GM12801 (cell line): ENCODE measurements around the gene CC2D2B.

Experiments
- TF ChIP-seq, protein P1 (sequence below): IDR thresholded peaks from one replicate; pipeline ENCODE4 v1.5.1; 2011; ENCODE audit warnings: control low read depth; ENCODE audit not compliant: insufficient read length; ENCODE audit errors: extremely low read depth

CC2D2B gene

GRCh38 chr10:96056787-96057186, 149.0 kb downstream of the CC2D2B start:
- TF ChIP-seq, protein P1, sequence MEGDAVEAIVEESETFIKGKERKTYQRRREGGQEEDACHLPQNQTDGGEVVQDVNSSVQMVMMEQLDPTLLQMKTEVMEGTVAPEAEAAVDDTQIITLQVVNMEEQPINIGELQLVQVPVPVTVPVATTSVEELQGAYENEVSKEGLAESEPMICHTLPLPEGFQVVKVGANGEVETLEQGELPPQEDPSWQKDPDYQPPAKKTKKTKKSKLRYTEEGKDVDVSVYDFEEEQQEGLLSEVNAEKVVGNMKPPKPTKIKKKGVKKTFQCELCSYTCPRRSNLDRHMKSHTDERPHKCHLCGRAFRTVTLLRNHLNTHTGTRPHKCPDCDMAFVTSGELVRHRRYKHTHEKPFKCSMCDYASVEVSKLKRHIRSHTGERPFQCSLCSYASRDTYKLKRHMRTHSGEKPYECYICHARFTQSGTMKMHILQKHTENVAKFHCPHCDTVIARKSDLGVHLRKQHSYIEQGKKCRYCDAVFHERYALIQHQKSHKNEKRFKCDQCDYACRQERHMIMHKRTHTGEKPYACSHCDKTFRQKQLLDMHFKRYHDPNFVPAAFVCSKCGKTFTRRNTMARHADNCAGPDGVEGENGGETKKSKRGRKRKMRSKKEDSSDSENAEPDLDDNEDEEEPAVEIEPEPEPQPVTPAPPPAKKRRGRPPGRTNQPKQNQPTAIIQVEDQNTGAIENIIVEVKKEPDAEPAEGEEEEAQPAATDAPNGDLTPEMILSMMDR = no peak

DNA sequence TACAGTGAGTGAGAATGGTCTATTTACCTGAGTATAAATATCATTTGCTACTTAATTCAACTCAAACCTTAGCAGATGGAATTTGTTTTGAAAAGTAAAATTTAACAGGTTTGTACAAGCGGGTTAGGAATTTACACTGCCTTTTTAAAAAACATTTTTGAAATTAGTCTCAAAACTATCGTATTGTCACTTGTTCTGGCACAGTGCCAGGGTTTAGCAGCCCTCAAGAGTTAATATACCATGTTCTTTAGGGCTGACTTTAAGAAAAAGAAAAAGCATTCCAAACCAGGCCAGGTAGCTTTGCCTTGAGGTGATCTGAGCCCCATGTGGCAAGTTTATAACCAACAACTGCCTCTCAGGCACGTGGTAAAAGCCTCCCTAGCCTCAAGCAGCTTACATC, 153.5 kb downstream of the CC2D2B start:
- TF ChIP-seq, protein P1 = no peak

- TF ChIP-seq, protein P1 = no peak
Measured at GRCh38 chr10:96072674-96073073, 164.9 kb downstream of the CC2D2B start.

DNA sequence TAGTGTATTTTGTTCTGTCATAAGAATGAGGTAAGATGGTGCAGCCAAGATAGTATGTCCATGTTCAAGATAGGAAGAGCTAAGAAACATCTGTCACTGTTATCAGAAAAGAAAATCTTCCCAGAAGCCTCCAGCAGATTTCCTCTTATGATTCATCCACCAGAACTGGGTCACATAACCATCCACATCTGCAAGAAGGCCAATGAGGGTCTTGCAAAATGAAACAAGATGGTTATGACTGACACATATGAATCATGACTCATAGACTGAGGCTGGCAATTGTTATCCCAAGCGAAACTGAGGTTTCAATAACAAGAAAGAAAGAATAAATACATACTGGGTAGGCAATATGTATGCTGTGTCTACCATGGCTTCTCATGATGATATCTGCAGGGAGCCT, 165.9 kb downstream of the CC2D2B start:
- TF ChIP-seq, protein P1 = no peak

DNA sequence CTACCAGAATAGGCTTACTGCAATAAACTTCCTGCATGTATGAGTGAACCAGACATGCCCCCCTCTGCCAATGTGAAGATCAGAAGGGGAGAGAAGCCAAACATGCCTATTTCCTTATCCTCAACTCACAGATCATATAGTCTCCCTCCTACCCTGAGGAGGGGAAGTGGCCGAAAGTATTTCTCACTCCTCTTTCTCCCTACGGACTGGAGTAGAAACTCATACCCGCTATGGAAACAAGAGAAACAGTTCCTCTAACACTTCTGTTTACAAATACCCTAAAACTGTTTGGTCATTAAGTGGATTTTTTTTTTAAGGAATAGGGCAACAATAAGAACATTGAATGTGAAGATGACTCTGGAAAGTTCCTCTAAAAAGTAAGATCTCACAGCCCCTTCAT, 167.0 kb downstream of the CC2D2B start:
- TF ChIP-seq, protein P1 = no peak

GRCh38 chr10:96075977-96076376, 168.2 kb downstream of the CC2D2B start:
- TF ChIP-seq, protein P1 = no peak

- TF ChIP-seq, protein P1 = no peak
Measured at GRCh38 chr10:96077156-96077555, 169.4 kb downstream of the CC2D2B start.

DNA sequence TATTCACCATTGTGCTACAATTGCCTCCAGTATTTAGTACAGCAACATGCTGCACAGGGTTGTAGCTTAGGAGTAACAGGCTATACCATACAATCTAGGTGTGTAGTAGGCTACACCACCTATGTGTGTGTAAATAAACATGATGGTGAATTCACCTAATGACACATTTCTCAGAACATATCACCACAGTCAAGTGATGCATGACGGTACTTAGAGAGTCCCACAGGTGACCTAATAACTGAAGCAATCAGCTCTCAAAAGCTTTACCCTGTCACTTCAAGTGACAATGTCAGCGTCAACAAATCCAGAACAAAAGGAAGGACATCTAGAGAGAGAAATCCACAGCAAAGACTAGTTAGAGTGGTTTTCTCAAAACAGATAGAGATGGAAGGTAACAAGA, 174.4 kb downstream of the CC2D2B start:
- TF ChIP-seq, protein P1 = no peak
